Gastrocnemius medialis (tissue), 4 donors: ENCODE results near the gene ING2. TPM values are rescaled to one million over a fixed set of nuclear protein-coding genes. Genes with fewer than 3 reads are reported as not detected.

ENCODE experiments used
- ATAC-seq, 2 donors: fragments of 150-250 bp; one replicate each; pipeline ENCODE4 v1.9.1; 2016
- DNase-seq, 2 donors: peaks; one replicate each; pipeline ENCODE4 v3.0.0-alpha.2; 2019
- H3K27ac ChIP-seq, 4 donors: fragments of 200-600 bp; sonication (generic); 1 replicate in 1 of 4; 2 replicates in 3 of 4; pipeline ENCODE4 v1.5.1; 2016 to 2018; ENCODE audit warnings: mild to moderate bottlenecking in 2 of 4, moderate library complexity in 1 of 4
- H3K27me3 ChIP-seq, 3 donors: fragments of 200-600 bp; sonication (generic) in 2 of 3; 1 replicate in 1 of 3; 2 replicates in 2 of 3; pipeline versions ENCODE4 v1.5.1 to v1.6.0; 2016 to 2019; ENCODE audit warnings: mild to moderate bottlenecking in 1 of 3, moderate library complexity in 1 of 3
- H3K36me3 ChIP-seq, 2 donors: fragments of 200-600 bp; sonication (generic) in 1 of 2; one replicate each; pipeline ENCODE4 v1.5.1; 2017 to 2018
- H3K4me1 ChIP-seq, 2 donors: fragments of 200-600 bp; sonication (generic) in 1 of 2; one replicate each; pipeline ENCODE4 v1.5.1; 2016 to 2017; ENCODE audit warnings: mild to moderate bottlenecking in 2 of 2
- H3K4me3 ChIP-seq, 4 donors: fragments of 200-600 bp; sonication (generic) in 3 of 4; 1 replicate in 1 of 4; 2 replicates in 3 of 4; pipeline ENCODE4 v1.5.1; 2016 to 2019; ENCODE audit warnings: mild to moderate bottlenecking in 2 of 4
- H3K9me3 ChIP-seq, 3 donors: fragments of 200-600 bp; sonication (generic) in 2 of 3; 1 replicate in 1 of 3; 2 replicates in 2 of 3; pipeline ENCODE4 v1.5.1; 2016 to 2019
- CTCF ChIP-seq, 5 experiments: fragments of 450-650 bp in 3 of 5; fragments of 200-600 bp in 2 of 5; sonication (generic) in 2 of 5; IDR thresholded peaks in 4 of 5; conservative IDR thresholded peaks in 1 of 5; 1 replicate in 4 of 5; 2 replicates in 1 of 5; pipeline ENCODE4 v1.5.1; 2016 to 2019; ENCODE audit warnings: antibody characterized with exemption in 5 of 5, mild to moderate bottlenecking in 3 of 5, moderate library complexity in 3 of 5
- POLR2A ChIP-seq, 2 donors: fragments of 450-650 bp; IDR thresholded peaks; one replicate each; pipeline ENCODE4 v1.6.1; 2017; ENCODE audit warnings: antibody characterized with exemption in 2 of 2, mild to moderate bottlenecking in 2 of 2, moderate library complexity in 2 of 2
- in situ Hi-C, 4 donors: fragments of 200-750 bp; cut with MboI; loops; one replicate each; pipeline versions ENCODE4 v1.15.0 to v1.8.0; 2017; ENCODE audit warnings: low sequenced_read_pairs in 4 of 4
- intact Hi-C: fragments of 100-400 bp; cut with DNase I; formaldehyde crosslinking; loops from one replicate; pipeline ENCODE4 v1.15.1; 2023; ENCODE audit warnings: low total_unique reads
- total RNA-seq, 4 donors: library from RNA; depleted of rRNA; stranded (reverse); fragments of >200 nt; gene quantifications; one replicate each; pipeline versions ENCODE4 v1.1.0 to v1.2.3, GENCODE V29; 2016

Gene ING2
- total RNA-seq, 4 donors from 2014 or later: 18.9 to 46.2 (median 24.0) TPM

GRCh38 chr4:183495184-183495583 is 9.7 kb upstream of the ING2 start:
- no peaks in the 10 kb centered on the region for H3K9me3 ChIP-seq
- no peak for ATAC-seq
- TF ChIP-seq CTCF (IDR thresholded peaks at IDR 0.05 in 4 of 5, conservative IDR thresholded peaks at IDR 0.05 in 1 of 5) (no peak), POLR2A (IDR thresholded peaks at IDR 0.05) (no peak)
- H3K4me1 ChIP-seq: no peaks in the 10 kb centered on the region
- intact Hi-C loops (no loop called here), in situ Hi-C loops (loop anchor here in 1 of 4 donors (10.0 kb wide), 1 partner anchor 110 kb away; no protein-coding TSS in a partner anchor)
- H3K36me3 ChIP-seq: no peaks in the 10 kb centered on the region
- DNase-seq: no peak
- no peaks in the 10 kb centered on the region for H3K27me3 ChIP-seq
- no peak overlapping the region for H3K4me3 ChIP-seq
- H3K27ac ChIP-seq: no peak overlapping the region

- intact Hi-C loops: no loop called here
- Histone ChIP-seq H3K27me3 (no peaks in the 10 kb centered on the region), H3K4me3 (no peak overlapping the region), H3K27ac (no peak overlapping the region), H3K9me3 (no peaks in the 10 kb centered on the region), H3K36me3 (no peaks in the 10 kb centered on the region), H3K4me1 (peaks cover 7 to 12% of the 10 kb centered on the region in 2 donors)
- TF ChIP-seq POLR2A (IDR thresholded peaks at IDR 0.05) (no peak), CTCF (IDR thresholded peaks at IDR 0.05 in 4 of 5, conservative IDR thresholded peaks at IDR 0.05 in 1 of 5) (no peak)
- in situ Hi-C loops: loop anchor here in 1 of 4 donors (10.0 kb wide), 1 partner anchor 105 kb away; no protein-coding TSS in a partner anchor
- ATAC-seq (no peak), DNase-seq (no peak)
Measured at GRCh38 chr4:183499389-183499788, 5.5 kb upstream of the ING2 start.

DNA sequence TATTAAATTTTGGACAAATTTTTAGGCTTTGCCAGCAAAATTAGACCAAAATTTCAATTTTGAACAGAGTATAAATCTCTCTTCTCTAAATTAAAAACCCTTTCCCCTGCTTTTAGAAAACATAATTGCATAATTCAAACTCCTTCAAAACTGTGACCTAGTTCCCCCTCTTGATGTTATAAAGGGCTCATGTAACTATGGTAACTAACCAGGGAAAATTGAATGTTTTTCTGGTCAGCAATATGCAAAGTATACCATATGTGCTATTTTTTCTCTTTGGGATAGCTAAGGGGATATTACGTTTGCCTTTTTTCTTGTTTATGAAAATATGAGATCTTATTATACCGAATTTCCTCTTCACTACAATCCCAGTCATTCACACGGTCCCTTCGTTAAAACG is 5.1 kb upstream of the ING2 start:
- H3K9me3 ChIP-seq: no peaks in the 10 kb centered on the region
- no peak overlapping the region for H3K27ac ChIP-seq
- H3K36me3 ChIP-seq: no peaks in the 10 kb centered on the region
- ATAC-seq (no peak), DNase-seq (no peak)
- no peaks in the 10 kb centered on the region for H3K27me3 ChIP-seq
- H3K4me1 ChIP-seq: peaks cover 7 to 12% of the 10 kb centered on the region in 2 donors
- H3K4me3 ChIP-seq: no peak overlapping the region
- TF ChIP-seq CTCF (IDR thresholded peaks at IDR 0.05 in 4 of 5, conservative IDR thresholded peaks at IDR 0.05 in 1 of 5) (no peak), POLR2A (IDR thresholded peaks at IDR 0.05) (no peak)
- in situ Hi-C loops (loop anchor here in 3 of 4 donors (10.0 kb wide), 3 partner anchors 105 to 165 kb away; partner anchors contain the start of genes RWDD4 (in 1 of the 3) and TRAPPC11 (in 1 of the 3)), intact Hi-C loops (loop anchor here (10.0 kb wide), 1 partner anchor 1895 kb away; the partner anchor contains the start of genes ANKRD37 and LRP2BP)

DNA sequence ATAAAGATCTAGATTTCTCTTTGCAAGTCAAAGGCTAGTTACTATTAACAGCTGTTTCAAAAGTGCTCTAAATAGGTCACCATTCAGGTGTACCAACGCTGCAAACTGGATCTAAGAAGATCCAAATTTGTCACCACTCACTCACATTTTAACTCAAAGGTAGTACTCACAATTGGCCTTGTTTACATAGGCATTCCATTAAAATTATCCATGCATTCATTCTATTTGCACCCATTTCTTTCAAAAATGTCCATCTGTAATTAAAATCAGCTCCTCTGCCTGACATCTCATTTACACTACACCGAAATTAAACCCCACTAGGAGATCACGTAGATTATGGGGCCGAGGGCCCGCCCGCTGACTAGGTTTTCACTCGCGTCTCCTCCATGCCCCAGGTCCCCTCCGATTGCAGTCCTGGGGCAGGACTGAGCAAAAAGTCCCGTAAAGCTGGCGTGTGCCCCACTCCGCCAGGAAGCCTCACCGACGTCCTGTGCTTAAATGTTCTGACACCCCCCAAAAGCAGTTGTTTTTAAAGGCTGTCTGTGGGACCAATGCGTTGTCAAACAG is 1.3 kb upstream of the ING2 start:
- Histone ChIP-seq H3K4me3 (peak overlapping the region; percentile 76 to 92 (median 90)), H3K36me3 (no peaks in the 10 kb centered on the region), H3K4me1 (peaks cover 18 to 19% of the 10 kb centered on the region in 2 donors), H3K27me3 (no peaks in the 10 kb centered on the region), H3K27ac (peak overlapping the region; percentile 90 to 97 (median 96)), H3K9me3 (no peaks in the 10 kb centered on the region)
- TF ChIP-seq POLR2A (IDR thresholded peaks at IDR 0.05) (no peak), CTCF (IDR thresholded peaks at IDR 0.05 in 4 of 5, conservative IDR thresholded peaks at IDR 0.05 in 1 of 5) (no peak)
- intact Hi-C loops: loop anchor here (1.0 to 10.0 kb wide), 9 partner anchors 33 to 1891 kb away; partner anchors contain the start of genes ANKRD37, CDKN2AIP, LRP2BP and RWDD4
- DNase-seq (no peak), ATAC-seq (peak; percentile 2 to 5)
- in situ Hi-C loops: loop anchor here in 2 of 4 donors (10.0 kb wide), 2 partner anchors 151 to 161 kb away; partner anchors contain the start of genes RWDD4 (in 1 of the 2) and TRAPPC11 (in 1 of the 2)
